ENCODE data around the gene GSTO2.

Gene GSTO2

DNA sequence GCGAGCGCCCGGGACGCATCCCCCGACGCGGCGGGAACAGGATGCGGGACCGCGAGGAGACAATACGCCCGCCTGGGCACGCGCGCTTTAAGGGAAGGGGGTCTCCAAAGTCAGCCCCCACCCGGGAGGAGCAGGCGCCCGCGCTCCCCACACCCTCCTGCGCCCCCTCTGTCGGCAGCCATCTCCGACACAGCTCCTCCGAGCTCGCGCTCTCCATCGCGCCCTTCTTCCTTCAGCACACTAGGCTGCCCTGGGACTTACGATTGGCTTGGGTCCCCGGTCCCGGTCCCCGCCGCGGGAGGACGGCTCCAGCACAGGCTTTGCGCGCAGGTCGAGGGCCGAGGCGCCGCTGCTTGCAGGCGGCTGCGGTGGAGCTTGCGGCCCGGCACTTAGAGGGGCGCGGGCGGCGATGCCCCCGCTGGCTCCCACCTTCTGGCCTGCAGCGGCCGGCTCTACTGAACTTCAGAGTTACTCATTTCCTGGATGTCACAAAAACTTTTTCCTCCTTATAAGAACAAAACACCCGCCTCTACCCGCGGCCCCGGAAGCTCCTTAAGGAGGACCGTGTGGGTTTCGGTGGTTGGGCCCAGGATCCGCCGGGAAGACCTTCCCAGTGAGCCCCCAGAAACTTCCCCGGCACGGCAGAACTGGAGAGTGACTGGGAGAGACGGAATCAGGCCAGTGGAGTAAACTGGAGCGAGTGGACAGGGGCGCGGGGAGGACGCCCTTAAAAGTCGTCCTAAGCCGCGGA lies 69.2 kb downstream of the GSTO2 start, which contains the start of gene ITPRIP:
TSS of gene ITPRIP (minus strand) at position 481 of the 751 bp plus-strand sequence. CDS start 22,414 bp downstream, outside the sequence.
- in situ Hi-C loops (cut with MboI; ENCODE audit: low sequenced_read_pairs, unreplicated experiment) = no loop called here
- peak; percentile 80 for DNase-seq (ENCODE audit: low spot score)
- TF ChIP-seq CTCF (IDR thresholded peaks at IDR 0.05; ENCODE audit: borderline replicate concordance, control extremely low read depth, extremely low read depth, insufficient read depth, missing control alignments) = peak; percentile 17

DNA sequence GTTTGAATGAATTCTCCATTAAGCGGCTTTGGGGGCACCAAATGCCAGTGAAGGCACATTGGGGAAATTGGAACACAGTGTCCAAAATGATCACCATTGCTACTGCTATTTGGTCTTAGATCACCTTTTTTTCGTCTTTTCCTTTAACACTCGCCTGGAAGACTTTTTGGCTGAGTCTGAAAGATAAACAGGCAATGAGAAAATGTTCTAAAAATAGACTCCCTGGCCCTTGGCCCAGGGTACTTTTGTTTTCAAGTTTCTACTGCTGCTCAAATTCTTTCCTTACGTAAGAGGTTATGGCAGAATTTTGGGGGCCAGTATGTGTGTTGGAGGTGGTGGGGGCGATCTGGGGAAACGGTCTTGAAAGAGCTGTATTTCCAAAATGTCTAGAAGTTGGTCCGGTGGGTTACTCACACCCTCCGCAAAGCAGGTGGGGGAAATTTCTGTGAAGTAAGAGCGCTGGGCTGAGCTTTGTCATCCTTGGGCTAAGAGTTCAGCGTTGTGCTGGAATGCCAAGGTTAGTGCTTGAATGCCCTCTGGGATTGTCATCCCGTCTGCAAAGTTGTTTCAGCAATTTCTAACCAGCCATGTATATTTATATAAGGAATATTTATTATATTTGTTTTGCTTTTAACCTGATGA lies 70.6 kb downstream of the GSTO2 start:
- in situ Hi-C loops (cut with MboI; ENCODE audit: low sequenced_read_pairs, unreplicated experiment) = no loop called here
- no peak for TF ChIP-seq CTCF (IDR thresholded peaks at IDR 0.05; ENCODE audit: borderline replicate concordance, control extremely low read depth, extremely low read depth, insufficient read depth, missing control alignments)
- DNase-seq (ENCODE audit: low spot score) = no peak

DNA sequence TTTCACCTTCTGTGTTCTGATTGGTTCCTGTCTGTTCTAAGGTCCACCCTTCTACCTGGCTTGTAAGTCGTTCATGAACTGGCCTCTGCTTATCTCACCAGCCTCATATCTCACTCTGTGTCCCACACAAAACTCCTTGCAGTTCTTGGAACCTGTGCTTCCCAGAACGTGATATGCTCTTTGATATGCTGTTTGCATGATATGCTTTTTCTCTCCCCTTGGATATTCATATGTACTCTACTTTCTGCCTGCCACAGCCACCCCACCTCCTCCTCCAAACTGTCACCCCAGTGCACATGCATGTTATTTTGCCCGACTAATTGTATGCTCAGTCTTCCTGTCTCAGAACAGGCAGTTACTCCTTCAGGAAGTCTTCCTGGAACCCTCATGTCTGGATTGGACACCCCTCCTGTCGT lies 71.1 kb downstream of the GSTO2 start:
- TF ChIP-seq CTCF (IDR thresholded peaks at IDR 0.05; ENCODE audit: borderline replicate concordance, control extremely low read depth, extremely low read depth, insufficient read depth, missing control alignments) = no peak
- in situ Hi-C loops (cut with MboI; ENCODE audit: low sequenced_read_pairs, unreplicated experiment) = no loop called here

DNA sequence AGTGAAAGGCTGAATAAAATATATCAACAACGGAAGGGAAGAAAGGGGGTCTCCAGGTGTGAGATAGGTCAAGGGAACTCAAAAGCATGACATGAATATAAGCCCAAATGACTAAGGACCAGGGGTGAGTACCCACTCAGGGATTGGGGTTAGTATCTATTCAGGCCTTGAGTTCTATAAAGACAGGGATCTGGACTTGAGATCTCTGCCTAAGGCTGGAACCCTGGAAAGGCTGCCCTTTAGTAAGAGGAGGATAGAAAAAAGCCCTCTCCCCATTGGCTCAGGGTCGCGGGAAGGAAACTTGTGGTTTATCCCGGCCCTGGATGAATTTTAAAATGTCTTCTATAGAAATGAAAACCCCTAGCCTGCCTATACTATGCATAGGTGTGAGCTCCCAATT lies 71.7 kb downstream of the GSTO2 start:
- no peak for DNase-seq (ENCODE audit: low spot score)
- in situ Hi-C loops (cut with MboI; ENCODE audit: low sequenced_read_pairs, unreplicated experiment) = no loop called here
- TF ChIP-seq CTCF (IDR thresholded peaks at IDR 0.05; ENCODE audit: borderline replicate concordance, control extremely low read depth, extremely low read depth, insufficient read depth, missing control alignments) = no peak

More for the DNA sequence above, 71.1 kb downstream of the GSTO2 start:
- DNase-seq (ENCODE audit: low spot score) = no peak

- in situ Hi-C loops (cut with MboI; ENCODE audit: low sequenced_read_pairs, unreplicated experiment) = no loop called here
- no peak for TF ChIP-seq CTCF (IDR thresholded peaks at IDR 0.05; ENCODE audit: borderline replicate concordance, control extremely low read depth, extremely low read depth, insufficient read depth, missing control alignments)
- DNase-seq (ENCODE audit: low spot score) = no peak
These were observed 74.0 kb downstream of the GSTO2 start for GRCh38 chr10:104342941-104343411.

- in situ Hi-C loops (cut with MboI; ENCODE audit: low sequenced_read_pairs, unreplicated experiment) = no loop called here
- DNase-seq (ENCODE audit: low spot score) = no peak
- no peak for TF ChIP-seq CTCF (IDR thresholded peaks at IDR 0.05; ENCODE audit: borderline replicate concordance, control extremely low read depth, extremely low read depth, insufficient read depth, missing control alignments)
These were observed 75.2 kb downstream of the GSTO2 start for GRCh38 chr10:104344219-104344618.

All from GM13976 (cell line).